Measurements from ENCODE around the gene PEPD. TPM values are rescaled to one million over a fixed set of nuclear protein-coding genes. Genes with fewer than 3 reads are reported as not detected.

Gene PEPD
- total RNA-seq, 1 experiment from 2014 or later, result 180 TPM

- peak; percentile 50 for DNase-seq (ENCODE audit: low spot score)
- in situ Hi-C loops (cut with HindIII; ENCODE audit: low sequenced_read_pairs), result no loop called here
Observed at GRCh38 chr19:33465834-33466233, 55.8 kb downstream of the PEPD start.

GRCh38 chr19:33465371-33465770 lies 56.2 kb downstream of the PEPD start:
- no peak for DNase-seq (ENCODE audit: low spot score)
- in situ Hi-C loops (cut with HindIII; ENCODE audit: low sequenced_read_pairs), result no loop called here

- in situ Hi-C loops (cut with HindIII; ENCODE audit: low sequenced_read_pairs), result no loop called here
- DNase-seq (ENCODE audit: low spot score), result no peak
Observed at GRCh38 chr19:33464733-33465115, 56.9 kb downstream of the PEPD start.

- in situ Hi-C loops (cut with HindIII; ENCODE audit: low sequenced_read_pairs), result no loop called here
- no peak for DNase-seq (ENCODE audit: low spot score)
Observed at GRCh38 chr19:33464010-33464732, 57.4 kb downstream of the PEPD start.

GRCh38 chr19:33463199-33463598 lies 58.4 kb downstream of the PEPD start:
- no peak for DNase-seq (ENCODE audit: low spot score)
- in situ Hi-C loops (cut with HindIII; ENCODE audit: low sequenced_read_pairs), result no loop called here

- no peak for DNase-seq (ENCODE audit: low spot score)
- in situ Hi-C loops (cut with HindIII; ENCODE audit: low sequenced_read_pairs), result no loop called here
Observed at GRCh38 chr19:33462112-33462791, 59.3 kb downstream of the PEPD start.

- no peak for DNase-seq (ENCODE audit: low spot score)
- in situ Hi-C loops (cut with HindIII; ENCODE audit: low sequenced_read_pairs), result no loop called here
Observed at GRCh38 chr19:33461256-33462111, 60.1 kb downstream of the PEPD start.

GRCh38 chr19:33460221-33460908 lies 61.2 kb downstream of the PEPD start:
- in situ Hi-C loops (cut with HindIII; ENCODE audit: low sequenced_read_pairs), result no loop called here
- DNase-seq (ENCODE audit: low spot score), result no peak

- no peak for DNase-seq (ENCODE audit: low spot score)
- in situ Hi-C loops (cut with HindIII; ENCODE audit: low sequenced_read_pairs), result no loop called here
Observed at GRCh38 chr19:33459222-33460090, 62.1 kb downstream of the PEPD start.

- in situ Hi-C loops (cut with HindIII; ENCODE audit: low sequenced_read_pairs), result no loop called here
- no peak for DNase-seq (ENCODE audit: low spot score)
Observed at GRCh38 chr19:33458807-33459206, 62.8 kb downstream of the PEPD start.

GRCh38 chr19:33458171-33458633 lies 63.4 kb downstream of the PEPD start:
- in situ Hi-C loops (cut with HindIII; ENCODE audit: low sequenced_read_pairs), result no loop called here
- DNase-seq (ENCODE audit: low spot score), result no peak

- no peak for DNase-seq (ENCODE audit: low spot score)
- in situ Hi-C loops (cut with HindIII; ENCODE audit: low sequenced_read_pairs), result no loop called here
Observed at GRCh38 chr19:33456845-33457220, 64.8 kb downstream of the PEPD start.

- in situ Hi-C loops (cut with HindIII; ENCODE audit: low sequenced_read_pairs), result no loop called here
- DNase-seq (ENCODE audit: low spot score), result no peak
Observed at GRCh38 chr19:33456076-33456844, 65.3 kb downstream of the PEPD start.

- DNase-seq (ENCODE audit: low spot score), result peak; percentile 77
- in situ Hi-C loops (cut with HindIII; ENCODE audit: low sequenced_read_pairs), result no loop called here
Observed at GRCh38 chr19:33453265-33453664, 68.3 kb downstream of the PEPD start.

GRCh38 chr19:33450689-33451088 lies 70.9 kb downstream of the PEPD start:
- in situ Hi-C loops (cut with HindIII; ENCODE audit: low sequenced_read_pairs), result no loop called here
- no peak for DNase-seq (ENCODE audit: low spot score)

- no peak for DNase-seq (ENCODE audit: low spot score)
- in situ Hi-C loops (cut with HindIII; ENCODE audit: low sequenced_read_pairs), result no loop called here
Observed at GRCh38 chr19:33449799-33450198, 71.8 kb downstream of the PEPD start.

- DNase-seq (ENCODE audit: low spot score), result no peak
- in situ Hi-C loops (cut with HindIII; ENCODE audit: low sequenced_read_pairs), result no loop called here
Observed at GRCh38 chr19:33448159-33448516, 73.5 kb downstream of the PEPD start.
